Measurements from ENCODE around the gene MPPED2.

- TF ChIP-seq, protein P1, sequence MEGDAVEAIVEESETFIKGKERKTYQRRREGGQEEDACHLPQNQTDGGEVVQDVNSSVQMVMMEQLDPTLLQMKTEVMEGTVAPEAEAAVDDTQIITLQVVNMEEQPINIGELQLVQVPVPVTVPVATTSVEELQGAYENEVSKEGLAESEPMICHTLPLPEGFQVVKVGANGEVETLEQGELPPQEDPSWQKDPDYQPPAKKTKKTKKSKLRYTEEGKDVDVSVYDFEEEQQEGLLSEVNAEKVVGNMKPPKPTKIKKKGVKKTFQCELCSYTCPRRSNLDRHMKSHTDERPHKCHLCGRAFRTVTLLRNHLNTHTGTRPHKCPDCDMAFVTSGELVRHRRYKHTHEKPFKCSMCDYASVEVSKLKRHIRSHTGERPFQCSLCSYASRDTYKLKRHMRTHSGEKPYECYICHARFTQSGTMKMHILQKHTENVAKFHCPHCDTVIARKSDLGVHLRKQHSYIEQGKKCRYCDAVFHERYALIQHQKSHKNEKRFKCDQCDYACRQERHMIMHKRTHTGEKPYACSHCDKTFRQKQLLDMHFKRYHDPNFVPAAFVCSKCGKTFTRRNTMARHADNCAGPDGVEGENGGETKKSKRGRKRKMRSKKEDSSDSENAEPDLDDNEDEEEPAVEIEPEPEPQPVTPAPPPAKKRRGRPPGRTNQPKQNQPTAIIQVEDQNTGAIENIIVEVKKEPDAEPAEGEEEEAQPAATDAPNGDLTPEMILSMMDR (IDR thresholded peaks at IDR 0.05; ENCODE audit: extremely low read depth in 1 of 2, insufficient read depth in 1 of 2, low read depth in 1 of 2, low read length in 2 of 2) = no peak
- TF ChIP-seq POLR2AphosphoS5 (IDR thresholded peaks at IDR 0.05; ENCODE audit: insufficient read depth, low read depth, low read length) (no peak), POLR2A (IDR thresholded peaks at IDR 0.05; ENCODE audit: low read depth, low read length) (no peak), JUN (IDR thresholded peaks at IDR 0.05; ENCODE audit: borderline replicate concordance, insufficient read depth, insufficient read length, low read depth) (no peak), EZH2 (IDR thresholded peaks at IDR 0.05; ENCODE audit: borderline replicate concordance, low read depth, low read length, severe bottlenecking) (no peak), MYC (IDR thresholded peaks at IDR 0.05; ENCODE audit: low read depth, low read length) (no peak), FOS (IDR thresholded peaks at IDR 0.05; ENCODE audit: borderline replicate concordance, insufficient read depth, low read length) (no peak), GATA2 (IDR thresholded peaks at IDR 0.05; ENCODE audit: insufficient read depth, insufficient read length, low read depth, low read length) (no peak)
- TF ChIP-seq, protein P2, sequence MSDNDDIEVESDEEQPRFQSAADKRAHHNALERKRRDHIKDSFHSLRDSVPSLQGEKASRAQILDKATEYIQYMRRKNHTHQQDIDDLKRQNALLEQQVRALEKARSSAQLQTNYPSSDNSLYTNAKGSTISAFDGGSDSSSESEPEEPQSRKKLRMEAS (IDR thresholded peaks at IDR 0.05; ENCODE audit: insufficient read depth, insufficient read length) = no peak
These were observed 36.6 kb downstream of the MPPED2 start for GRCh38 chr11:30549565-30549964.
